ENCODE measurements around the gene NKX6-2. TPM values are rescaled to one million over a fixed set of nuclear protein-coding genes. Genes with fewer than 3 reads are reported as not detected.

Gene NKX6-2
- total RNA-seq, 4 donors from 2014 or later, result not detected

- Histone ChIP-seq H3K27me3 (peaks cover 68% of the 10 kb centered on the region), H3K4me3 (peak overlapping the region in 2 of 4 donors; percentile 16 to 21), H3K36me3 (peaks cover 0 to 27% (median 0%) of the 10 kb centered on the region in 4 donors), H3K4me1 (peaks cover 16 to 39% (median 32%) of the 10 kb centered on the region in 4 donors), H3K27ac (no peak overlapping the region), H3K9me3 (no peaks in the 10 kb centered on the region)
- 33% methylated on average over 68 of the region's 111 CpGs; no CpG with 5 or more reads in 1 of the 2 donors for WGBS, 2 donors (ENCODE audit: low coverage in 1 of 2)
- in situ Hi-C loops (cut with MboI; ENCODE audit: low pct_ligation_motif_present in 1 of 4, low pct_unique_long_range_greater_than_20kb in 1 of 4, low sequenced_read_pairs in 3 of 4) (no loop called here), intact Hi-C loops (cut with DNase I; ENCODE audit: low total_unique reads) (loop anchor here (10.0 kb wide), 1 partner anchor 130 kb away; no protein-coding TSS in a partner anchor)
- no peak for DNase-seq
- TF ChIP-seq CTCF (IDR thresholded peaks at IDR 0.05), result no peak
- no peak for TF ChIP-seq POLR2A (IDR thresholded peaks at IDR 0.05)
- no peak for TF ChIP-seq POLR2AphosphoS5 (IDR thresholded peaks at IDR 0.05)
- TF ChIP-seq EP300 (IDR thresholded peaks at IDR 0.05; ENCODE audit: low read depth), result no peak
Measured at GRCh38 chr10:132784866-132785722, 853 bp downstream of the NKX6-2 start.

- peaks cover 59% of the 10 kb centered on the region for H3K27me3 ChIP-seq
- H3K9me3 ChIP-seq, result no peaks in the 10 kb centered on the region
- no peak overlapping the region for H3K27ac ChIP-seq
- in situ Hi-C loops (cut with MboI; ENCODE audit: low pct_ligation_motif_present in 1 of 4, low pct_unique_long_range_greater_than_20kb in 1 of 4, low sequenced_read_pairs in 3 of 4) (no loop called here), intact Hi-C loops (cut with DNase I; ENCODE audit: low total_unique reads) (loop anchor here (10.0 kb wide), 1 partner anchor 129 kb away; no protein-coding TSS in a partner anchor)
- 43 to 94% methylated on average over 7 to 101 of the region's 106 CpGs for WGBS, 2 donors (ENCODE audit: low coverage in 1 of 2)
- H3K36me3 ChIP-seq, result peaks cover 0 to 36% (median 0%) of the 10 kb centered on the region in 4 donors
- H3K4me3 ChIP-seq, result no peak overlapping the region
- no peak for DNase-seq
- TF ChIP-seq POLR2AphosphoS5 (IDR thresholded peaks at IDR 0.05) (no peak), CTCF (IDR thresholded peaks at IDR 0.05) (no peak)
- peaks cover 16 to 39% (median 32%) of the 10 kb centered on the region in 4 donors for H3K4me1 ChIP-seq
Measured at GRCh38 chr10:132783940-132784865, 1.7 kb downstream of the NKX6-2 start.

GRCh38 chr10:132783165-132783939, 2.6 kb downstream of the NKX6-2 start:
- Histone ChIP-seq H3K27me3 (peaks cover 53% of the 10 kb centered on the region), H3K4me3 (no peak overlapping the region), H3K4me1 (peaks cover 16 to 35% (median 30%) of the 10 kb centered on the region in 4 donors), H3K36me3 (peaks cover 0 to 43% (median 2%) of the 10 kb centered on the region in 4 donors), H3K27ac (no peak overlapping the region), H3K9me3 (no peaks in the 10 kb centered on the region)
- WGBS, 2 donors (ENCODE audit: low coverage in 1 of 2), result 92 to 93% methylated on average over 27 to 30 of the region's 30 CpGs
- DNase-seq, result no peak
- in situ Hi-C loops (cut with MboI; ENCODE audit: low pct_ligation_motif_present in 1 of 4, low pct_unique_long_range_greater_than_20kb in 1 of 4, low sequenced_read_pairs in 3 of 4) (no loop called here), intact Hi-C loops (cut with DNase I; ENCODE audit: low total_unique reads) (loop anchor here (10.0 kb wide), 1 partner anchor 129 kb away; no protein-coding TSS in a partner anchor)
- TF ChIP-seq EP300 (IDR thresholded peaks at IDR 0.05; ENCODE audit: low read depth) (no peak), POLR2AphosphoS5 (IDR thresholded peaks at IDR 0.05) (no peak), CTCF (IDR thresholded peaks at IDR 0.05) (no peak), POLR2A (IDR thresholded peaks at IDR 0.05) (no peak)
